NCI-H2171 (cell line): Measurements from ENCODE around the gene HOXA2.

Source experiments
- DNase-seq: peaks from one replicate; lab custom pipeline; 2025; lab: John Stamatoyannopoulos, UW

Gene HOXA2

DNA sequence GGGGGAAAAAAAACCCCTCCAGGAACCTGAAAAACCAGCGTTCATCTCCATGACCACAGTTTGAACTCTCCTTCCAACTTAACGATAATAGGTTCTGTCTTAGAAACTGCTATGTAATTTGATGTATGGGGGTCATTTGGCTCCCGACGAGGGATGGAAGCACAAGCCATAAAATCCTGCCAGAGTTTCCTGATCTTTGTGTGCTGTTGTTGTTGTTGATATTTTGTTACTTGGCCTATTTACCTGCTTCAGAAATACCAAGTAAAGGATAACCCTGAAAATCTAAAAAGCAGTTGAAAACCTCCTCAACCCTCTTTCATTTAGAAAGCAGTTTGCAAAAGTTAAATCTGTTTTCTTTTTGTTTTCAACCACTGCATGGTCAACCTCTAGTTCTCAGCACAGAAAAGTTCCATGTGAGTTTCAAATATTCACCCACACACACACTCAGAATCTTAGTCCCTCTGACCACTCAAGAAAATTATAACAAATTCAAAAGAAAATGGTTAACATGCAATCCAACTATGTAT is 9.3 kb upstream of the HOXA2 start:
- DNase-seq = no peak

DNA sequence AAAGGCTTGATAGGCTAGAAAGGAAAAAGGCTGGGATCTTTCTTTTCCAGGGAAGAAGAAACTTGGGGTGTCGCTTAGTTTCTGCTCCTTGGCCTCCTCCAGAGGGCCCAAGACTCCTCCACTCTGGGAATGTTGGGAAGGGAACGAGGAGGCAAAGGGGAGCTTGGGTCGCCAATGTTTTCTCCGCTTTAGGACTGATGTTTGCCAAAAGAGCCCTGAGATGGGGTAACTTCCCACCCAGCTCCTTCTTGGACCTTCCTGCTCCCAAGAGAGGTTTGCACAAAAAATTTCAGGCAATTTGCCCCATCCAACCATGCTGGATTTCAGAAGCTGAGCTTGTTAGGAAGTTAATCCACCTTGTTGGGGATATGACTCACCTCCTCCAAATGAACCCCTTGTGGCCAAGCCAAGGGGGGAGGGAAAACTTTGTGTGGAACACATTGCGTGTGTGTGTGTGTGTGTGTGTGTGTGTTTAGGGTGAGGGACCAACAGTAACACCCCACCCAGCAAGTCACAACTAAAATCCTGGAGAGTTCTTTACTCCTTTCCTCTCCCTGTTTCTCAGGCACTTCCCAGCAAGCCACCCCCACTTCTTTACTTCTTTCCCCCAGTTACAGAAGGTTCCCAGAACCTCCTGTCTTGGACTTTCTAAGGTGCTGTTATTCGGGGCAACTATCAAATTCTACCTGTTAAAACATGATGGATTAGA is 8.7 kb upstream of the HOXA2 start:
- DNase-seq = no peak

- no peak for DNase-seq
Observed at GRCh38 chr7:27110186-27111031, 7.9 kb upstream of the HOXA2 start.

- DNase-seq = no peak
Observed at GRCh38 chr7:27109466-27110185, 7.1 kb upstream of the HOXA2 start.

GRCh38 chr7:27108390-27109127 is 6.1 kb upstream of the HOXA2 start:
- DNase-seq = no peak

GRCh38 chr7:27107391-27108381 is 5.2 kb upstream of the HOXA2 start:
- DNase-seq = no peak

GRCh38 chr7:27106901-27107240 is 4.4 kb upstream of the HOXA2 start:
- DNase-seq = no peak

GRCh38 chr7:27106181-27106900 is 3.9 kb upstream of the HOXA2 start:
- no peak for DNase-seq

- no peak for DNase-seq
Observed at GRCh38 chr7:27105301-27106031, 3.0 kb upstream of the HOXA2 start.

- DNase-seq = no peak
Observed at GRCh38 chr7:27104341-27105058, 2.0 kb upstream of the HOXA2 start.

- DNase-seq = no peak
Observed at GRCh38 chr7:27103489-27104226, 1.2 kb upstream of the HOXA2 start.

- DNase-seq = no peak
Observed at GRCh38 chr7:27101957-27102580, 414 bp downstream of the HOXA2 start.

DNA sequence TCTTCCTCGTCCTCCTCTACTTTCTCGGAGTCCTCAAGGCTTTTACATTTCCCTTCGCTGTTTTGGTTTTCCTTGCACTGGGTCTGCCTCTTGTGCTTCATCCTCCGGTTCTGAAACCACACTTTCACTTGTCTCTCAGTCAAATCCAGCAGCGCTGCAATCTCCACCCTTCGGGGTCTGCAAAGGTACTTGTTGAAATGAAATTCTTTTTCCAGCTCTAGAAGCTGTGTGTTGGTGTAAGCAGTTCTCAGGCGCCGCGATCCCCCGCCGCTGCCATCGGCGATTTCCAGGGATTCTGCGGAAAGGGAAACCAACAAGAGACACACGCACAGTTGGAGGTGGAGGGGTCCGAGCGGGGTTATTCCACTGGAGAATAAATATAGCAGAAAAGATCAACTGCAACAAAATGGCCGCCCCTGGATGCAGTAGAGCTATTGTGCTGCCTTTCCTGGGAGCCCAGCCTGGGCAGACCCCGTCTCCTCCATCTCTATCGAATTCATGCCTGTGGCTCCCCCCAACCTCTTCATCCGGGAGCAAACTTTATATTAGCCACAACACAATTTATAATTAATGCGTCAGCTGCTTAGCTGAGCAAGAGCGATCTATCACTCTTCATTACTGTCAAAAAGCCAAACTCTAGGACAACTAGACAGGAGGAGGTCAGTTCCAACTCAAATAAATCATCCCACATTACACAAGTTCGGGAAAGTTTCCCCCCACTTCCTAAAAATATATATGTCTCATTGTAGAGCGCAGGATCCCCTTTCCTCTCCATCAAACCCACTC is 1.1 kb downstream of the HOXA2 start:
- DNase-seq = no peak

DNA sequence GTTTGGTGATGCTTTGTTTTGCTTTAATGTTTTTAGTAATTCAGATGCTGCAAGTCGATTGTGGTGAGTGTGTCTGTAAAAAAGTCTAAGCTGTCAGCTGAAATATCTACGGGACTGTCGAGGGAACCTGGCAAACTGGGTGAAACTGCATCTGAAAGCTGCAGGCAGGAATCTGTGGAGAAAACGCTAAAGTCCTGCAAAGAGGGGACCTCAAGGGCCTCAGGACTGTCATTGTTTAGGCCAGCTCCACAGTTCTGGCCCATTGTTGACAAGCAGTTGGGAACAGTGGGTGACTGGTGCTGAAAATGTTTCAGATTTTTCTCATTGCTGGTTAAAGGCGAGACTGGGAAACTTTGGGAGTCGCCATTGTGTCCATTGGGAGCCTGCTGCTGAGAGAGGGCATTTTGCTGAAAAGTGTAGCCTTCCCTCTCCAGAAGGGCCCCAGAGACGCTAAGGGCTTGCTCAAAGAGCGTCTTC is 1.8 kb downstream of the HOXA2 start:
- DNase-seq = no peak

DNA sequence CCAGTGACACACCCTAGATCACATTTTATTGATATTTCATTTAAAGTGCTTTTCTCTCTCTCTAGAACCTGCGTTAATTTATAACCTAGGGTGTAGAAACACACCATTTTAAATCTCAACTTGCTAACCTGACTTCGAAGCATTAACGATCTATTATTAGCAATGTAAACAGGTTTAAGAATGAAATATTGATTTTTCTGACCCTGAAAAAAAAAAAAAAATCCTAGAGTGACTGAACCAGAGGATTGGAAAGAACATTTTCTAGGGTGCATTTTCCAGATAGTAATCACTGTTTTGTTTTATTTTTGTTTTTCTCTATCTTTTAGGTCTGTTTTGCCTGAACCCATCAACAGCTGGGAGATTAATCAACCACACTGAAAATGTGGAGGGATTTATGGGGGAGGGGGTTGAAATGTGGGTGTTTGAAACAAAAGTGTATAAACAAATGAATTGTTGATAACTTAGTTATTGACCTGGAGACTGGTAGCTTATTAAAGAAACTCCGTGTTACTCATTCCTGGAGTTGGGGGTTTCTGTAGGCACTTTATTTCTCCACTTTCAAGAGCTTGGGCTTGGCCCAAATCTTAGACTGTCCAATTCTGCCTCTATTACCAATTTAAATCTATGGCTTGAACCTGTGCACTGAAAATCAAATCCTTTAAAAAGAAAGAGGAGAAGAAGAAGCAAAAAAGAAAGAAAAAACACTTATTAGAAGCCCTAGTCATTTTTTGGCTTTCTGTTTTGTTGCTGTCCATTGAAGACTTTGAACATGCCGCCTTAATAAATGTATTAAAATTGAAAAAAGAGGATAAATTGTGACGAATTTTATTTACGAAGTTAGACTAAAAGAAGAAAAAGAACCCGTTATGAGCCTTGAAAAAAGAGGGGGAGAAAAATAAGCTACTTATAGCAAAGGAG is 2.8 kb downstream of the HOXA2 start:
- no peak for DNase-seq
